Panc1 (cell line): ENCODE results near the gene ALDH9A1.
"Not testable (repeated sequence)": the region's sequence is repeated elsewhere in the genome, so short reads cannot be mapped to it uniquely, and the experiment has no call there.

Experiments used
- POLR2AphosphoS5 ChIP-seq: IDR thresholded peaks from 2 replicates; pipeline ENCODE4 v1.6.1; 2012; ENCODE audit warnings: mild to moderate bottlenecking, low read depth, low read length, moderate library complexity
- TF ChIP-seq, protein P1 (sequence below): fragments of 450-650 bp; IDR thresholded peaks from 2 replicates; pipeline ENCODE4 v1.5.1; 2017; ENCODE audit warnings: mild to moderate bottlenecking

DNA sequence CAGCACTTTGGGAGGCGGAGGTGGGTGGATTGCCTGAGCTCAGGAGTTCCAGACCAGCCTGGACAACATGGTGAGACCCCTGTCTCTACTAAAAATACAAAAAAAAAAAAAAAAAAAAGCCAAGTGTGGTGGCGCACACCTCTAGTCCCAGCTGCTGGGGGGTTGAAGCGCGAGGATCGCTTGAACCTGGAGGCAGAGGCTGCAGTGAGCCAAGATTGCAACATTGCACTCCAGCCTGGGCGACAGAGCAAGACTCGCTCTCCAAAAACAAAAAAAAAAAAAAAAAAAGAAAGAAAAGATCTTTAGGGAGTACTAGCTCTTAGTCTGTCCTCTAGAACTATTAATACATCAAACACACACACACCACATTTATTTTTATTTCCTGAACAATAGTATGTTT, 3.6 kb upstream of the ALDH9A1 start:
- TF ChIP-seq POLR2AphosphoS5, result not testable (repeated sequence)
- TF ChIP-seq, protein P1, sequence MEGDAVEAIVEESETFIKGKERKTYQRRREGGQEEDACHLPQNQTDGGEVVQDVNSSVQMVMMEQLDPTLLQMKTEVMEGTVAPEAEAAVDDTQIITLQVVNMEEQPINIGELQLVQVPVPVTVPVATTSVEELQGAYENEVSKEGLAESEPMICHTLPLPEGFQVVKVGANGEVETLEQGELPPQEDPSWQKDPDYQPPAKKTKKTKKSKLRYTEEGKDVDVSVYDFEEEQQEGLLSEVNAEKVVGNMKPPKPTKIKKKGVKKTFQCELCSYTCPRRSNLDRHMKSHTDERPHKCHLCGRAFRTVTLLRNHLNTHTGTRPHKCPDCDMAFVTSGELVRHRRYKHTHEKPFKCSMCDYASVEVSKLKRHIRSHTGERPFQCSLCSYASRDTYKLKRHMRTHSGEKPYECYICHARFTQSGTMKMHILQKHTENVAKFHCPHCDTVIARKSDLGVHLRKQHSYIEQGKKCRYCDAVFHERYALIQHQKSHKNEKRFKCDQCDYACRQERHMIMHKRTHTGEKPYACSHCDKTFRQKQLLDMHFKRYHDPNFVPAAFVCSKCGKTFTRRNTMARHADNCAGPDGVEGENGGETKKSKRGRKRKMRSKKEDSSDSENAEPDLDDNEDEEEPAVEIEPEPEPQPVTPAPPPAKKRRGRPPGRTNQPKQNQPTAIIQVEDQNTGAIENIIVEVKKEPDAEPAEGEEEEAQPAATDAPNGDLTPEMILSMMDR, result not testable (repeated sequence)
